CD14-positive monocyte (primary cell): ENCODE results near the gene TNFSF13B. TPM values are rescaled to one million over a fixed set of nuclear protein-coding genes. Genes with fewer than 3 reads are reported as not detected.
A peak's percentile ranks its signal among the peaks of the same experiment; 100 is the strongest.

Experiments
- DNase-seq, 3 donors: peaks; one replicate each; pipeline ENCODE4 v3.0.0-alpha.2; 2011 to 2022
- H2AFZ ChIP-seq: 2 replicates; pipeline ENCODE4 v1.6.0; 2012; ENCODE audit warnings: mild to moderate bottlenecking, low read depth, low read length, inconsistent platforms; ENCODE audit not compliant: insufficient read depth, poor library complexity, severe bottlenecking
- H3K27ac ChIP-seq, 2 donors: 1 replicate in 1 of 2; 2 replicates in 1 of 2; pipeline ENCODE4 v1.5.1; 2012 to 2013; ENCODE audit warnings: low read length in 2 of 2, control low read depth in 1 of 2, inconsistent platforms in 1 of 2, low read depth in 1 of 2, mild to moderate bottlenecking in 1 of 2
- H3K27me3 ChIP-seq, 2 donors: one replicate each; pipeline versions ENCODE4 v1.6.0 to v1.6.1; 2011 to 2013; ENCODE audit warnings: low read length in 2 of 2; ENCODE audit not compliant: control insufficient read depth in 2 of 2, insufficient read depth in 2 of 2
- H3K36me3 ChIP-seq, 2 donors: replicated peaks in 1 of 2; 1 replicate in 1 of 2; 2 replicates in 1 of 2; pipeline versions ENCODE4 v1.5.1 to v1.6.1; 2012 to 2013; ENCODE audit warnings: low read length in 2 of 2, control low read depth in 1 of 2, inconsistent platforms in 1 of 2, mild to moderate bottlenecking in 1 of 2; ENCODE audit not compliant: insufficient read depth in 2 of 2, control insufficient read depth in 1 of 2
- H3K4me1 ChIP-seq, 2 donors: 1 replicate in 1 of 2; 2 replicates in 1 of 2; pipeline versions ENCODE4 v1.5.1 to v1.6.1; 2012 to 2013; ENCODE audit warnings: low read length in 2 of 2, control low read depth in 1 of 2, inconsistent platforms in 1 of 2, mild to moderate bottlenecking in 1 of 2, moderate library complexity in 1 of 2; ENCODE audit not compliant: insufficient read depth in 2 of 2, control insufficient read depth in 1 of 2
- H3K4me2 ChIP-seq: replicated peaks from 2 replicates; pipeline ENCODE3; 2012; ENCODE audit warnings: low read length, moderate library complexity, mild to moderate bottlenecking; ENCODE audit not compliant: poor library complexity, severe bottlenecking; ENCODE audit errors: extremely low read depth
- H3K4me3 ChIP-seq, 3 experiments: fragments of 200-600 bp in 1 of 3; sonication (generic) in 1 of 3; replicated peaks in 1 of 3; 1 replicate in 2 of 3; 2 replicates in 1 of 3; pipeline ENCODE4 v1.5.1; 2011 to 2013; ENCODE audit warnings: low read length in 3 of 3, mild to moderate bottlenecking in 3 of 3, control low read depth in 2 of 3, low read depth in 2 of 3, inconsistent platforms in 1 of 3, moderate library complexity in 1 of 3
- H3K79me2 ChIP-seq: 2 replicates; pipeline ENCODE4 v1.6.0; 2012; ENCODE audit warnings: mild to moderate bottlenecking, control low read depth, inconsistent platforms, low read length, moderate library complexity; ENCODE audit not compliant: insufficient read depth
- H3K9ac ChIP-seq: 2 replicates; pipeline ENCODE4 v1.6.0; 2017; ENCODE audit warnings: low read length, mild to moderate bottlenecking; ENCODE audit not compliant: insufficient read depth, poor library complexity, severe bottlenecking
- H3K9me3 ChIP-seq, 2 donors: replicated peaks in 1 of 2; 1 replicate in 1 of 2; 2 replicates in 1 of 2; pipeline versions ENCODE4 v1.5.1 to v1.6.1; 2012 to 2013; ENCODE audit warnings: low read length in 2 of 2, control low read depth in 1 of 2; ENCODE audit not compliant: control insufficient read depth in 1 of 2, insufficient read depth in 1 of 2
- H4K20me1 ChIP-seq: 2 replicates; pipeline ENCODE4 v1.6.0; 2012; ENCODE audit warnings: mild to moderate bottlenecking, low read length, control low read depth, moderate library complexity; ENCODE audit not compliant: insufficient read depth
- H3K27ac Mint-ChIP-seq, 7 donors: one replicate each; pipeline ENCODE4 v1.8.0; 2020; ENCODE audit warnings: mild to moderate bottlenecking in 7 of 7, mixed read lengths in 7 of 7, moderate library complexity in 6 of 7, inconsistent platforms in 2 of 7
- H3K27me3 Mint-ChIP-seq, 3 donors: one replicate each; pipeline ENCODE4 v1.8.0; 2021 to 2022; ENCODE audit warnings: low read depth in 3 of 3, mild to moderate bottlenecking in 3 of 3, mixed read lengths in 3 of 3, moderate library complexity in 3 of 3, inconsistent platforms in 1 of 3
- H3K36me3 Mint-ChIP-seq, 2 donors: one replicate each; pipeline ENCODE4 v1.8.0; 2020; ENCODE audit warnings: mixed read lengths in 2 of 2, inconsistent platforms in 1 of 2, mild to moderate bottlenecking in 1 of 2
- H3K4me1 Mint-ChIP-seq: one replicate; pipeline ENCODE4 v1.8.0; 2020; ENCODE audit warnings: mild to moderate bottlenecking, mixed read lengths
- H3K4me3 Mint-ChIP-seq, 2 donors: one replicate each; pipeline ENCODE4 v1.8.0; 2020; ENCODE audit warnings: mild to moderate bottlenecking in 2 of 2, mixed read lengths in 2 of 2, moderate library complexity in 1 of 2
- H3K9me3 Mint-ChIP-seq, 7 donors: one replicate each; pipeline ENCODE4 v1.8.0; 2020 to 2022; ENCODE audit warnings: mixed read lengths in 7 of 7, mild to moderate bottlenecking in 6 of 7, moderate library complexity in 6 of 7, inconsistent platforms in 2 of 7
- WGBS: methylation state at CpG from one replicate; pipeline ENCODE4 v1.1.5; 2013; ENCODE audit warnings: missing lambda C conversion rate; ENCODE audit not compliant: insufficient coverage; 5-methylcytosine and 5-hydroxymethylcytosine counted together
- intact Hi-C, 2 donors: fragments of 100-400 bp; cut with micrococcal nuclease; formaldehyde crosslinking; loops; one replicate each; pipeline versions ENCODE4 v1.15.0 to v1.15.1; 2023
- polyA plus RNA-seq, 3 donors: library from polyadenylated mRNA; depleted of rRNA in 1 of 3; unstranded in 2 of 3; stranded (reverse) in 1 of 3; fragments of 300-500 nt in 2 of 3; fragments of >200 nt in 1 of 3; fragmentation: Illumina TruSeq in 2 of 3; gene quantifications; 1 replicate in 2 of 3; 2 replicates in 1 of 3; pipeline ENCODE4 v1.2.3, GENCODE V29; 2012 to 2021
- TF ChIP-seq, protein P1 (sequence below): fragments of 200-600 bp; IDR thresholded peaks from one replicate; pipeline ENCODE4 v1.8.0; 2022; ENCODE audit warnings: antibody characterized with exemption, mild to moderate bottlenecking

TNFSF13B gene
- polyA plus RNA-seq, 3 donors, result 117 to 587 (median 558) TPM

GRCh38 chr13:108278466-108278865 lies 8.9 kb downstream of the TNFSF13B start:
- no peaks in the 10 kb centered on the region for H3K27me3 ChIP-seq
- H3K9ac ChIP-seq, result no peak overlapping the region
- H2AFZ ChIP-seq, result no peak overlapping the region
- Mint-ChIP-seq H3K4me1 (peaks cover 52% of the 10 kb centered on the region), H3K36me3 (peaks cover 31 to 38% of the 10 kb centered on the region in 2 donors), H3K9me3 (peaks cover 0 to 9% (median 2%) of the 10 kb centered on the region in 7 donors), H3K27ac (peak overlapping the region; percentile 56 to 91 (median 86)), H3K4me3 (peak overlapping the region in 1 of 2 donors; percentile 40), H3K27me3 (no peaks in the 10 kb centered on the region)
- H3K4me1 ChIP-seq, result peaks cover 31 to 38% of the 10 kb centered on the region in 2 donors
- no CpG with 5 or more reads among the region's 1 CpG for WGBS
- no peaks in the 10 kb centered on the region for H3K9me3 ChIP-seq
- peak overlapping the region; percentile 47 to 72 for H3K27ac ChIP-seq
- no peak for DNase-seq
- H3K4me2 ChIP-seq, result no peak overlapping the region
- no peak overlapping the region for H3K4me3 ChIP-seq
- peaks cover 19 to 32% of the 10 kb centered on the region in 2 donors for H3K36me3 ChIP-seq
- intact Hi-C loops, result no loop called here
- peaks cover 95% of the 10 kb centered on the region for H3K79me2 ChIP-seq
- H4K20me1 ChIP-seq, result peaks cover 4% of the 10 kb centered on the region
- TF ChIP-seq, protein P1, sequence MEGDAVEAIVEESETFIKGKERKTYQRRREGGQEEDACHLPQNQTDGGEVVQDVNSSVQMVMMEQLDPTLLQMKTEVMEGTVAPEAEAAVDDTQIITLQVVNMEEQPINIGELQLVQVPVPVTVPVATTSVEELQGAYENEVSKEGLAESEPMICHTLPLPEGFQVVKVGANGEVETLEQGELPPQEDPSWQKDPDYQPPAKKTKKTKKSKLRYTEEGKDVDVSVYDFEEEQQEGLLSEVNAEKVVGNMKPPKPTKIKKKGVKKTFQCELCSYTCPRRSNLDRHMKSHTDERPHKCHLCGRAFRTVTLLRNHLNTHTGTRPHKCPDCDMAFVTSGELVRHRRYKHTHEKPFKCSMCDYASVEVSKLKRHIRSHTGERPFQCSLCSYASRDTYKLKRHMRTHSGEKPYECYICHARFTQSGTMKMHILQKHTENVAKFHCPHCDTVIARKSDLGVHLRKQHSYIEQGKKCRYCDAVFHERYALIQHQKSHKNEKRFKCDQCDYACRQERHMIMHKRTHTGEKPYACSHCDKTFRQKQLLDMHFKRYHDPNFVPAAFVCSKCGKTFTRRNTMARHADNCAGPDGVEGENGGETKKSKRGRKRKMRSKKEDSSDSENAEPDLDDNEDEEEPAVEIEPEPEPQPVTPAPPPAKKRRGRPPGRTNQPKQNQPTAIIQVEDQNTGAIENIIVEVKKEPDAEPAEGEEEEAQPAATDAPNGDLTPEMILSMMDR, result no peak

DNA sequence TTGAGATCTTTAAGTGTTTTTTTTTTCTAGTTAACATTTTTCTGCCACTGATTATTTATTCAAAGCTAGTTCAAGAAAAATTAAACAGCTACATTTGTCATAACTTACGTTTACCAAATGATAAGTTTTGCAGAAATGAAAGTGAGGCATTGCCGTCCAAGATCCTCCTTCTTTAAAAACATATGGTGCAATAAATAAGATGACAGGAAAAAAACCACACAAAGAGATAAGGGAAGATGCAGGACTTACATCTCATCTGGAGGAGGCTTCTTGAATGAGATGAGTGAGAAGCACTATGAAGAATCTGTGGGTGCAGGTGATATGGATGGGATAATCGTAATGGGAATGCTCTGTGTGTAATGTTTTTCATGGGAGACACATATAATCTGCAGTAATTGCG lies 12.4 kb downstream of the TNFSF13B start:
- peak overlapping the region in 2 of 3 experiments; percentile 22 to 47 for H3K4me3 ChIP-seq
- H3K36me3 ChIP-seq, result peaks cover 21 to 30% of the 10 kb centered on the region in 2 donors
- peaks cover 88% of the 10 kb centered on the region for H3K79me2 ChIP-seq
- H3K27me3 ChIP-seq, result no peaks in the 10 kb centered on the region
- WGBS, result no CpG with 5 or more reads among the region's 4 CpGs
- H3K4me1 ChIP-seq, result peaks cover 25 to 28% of the 10 kb centered on the region in 2 donors
- H3K27me3 Mint-ChIP-seq, result no peaks in the 10 kb centered on the region
- H3K36me3 Mint-ChIP-seq, result peaks cover 30 to 41% of the 10 kb centered on the region in 2 donors
- no peaks in the 10 kb centered on the region for H3K9me3 ChIP-seq
- intact Hi-C loops, result no loop called here
- peak overlapping the region in 1 of 2 donors; percentile 88 for H3K27ac ChIP-seq
- peak overlapping the region; percentile 65 to 80 for H3K4me3 Mint-ChIP-seq
- peak overlapping the region; percentile 57 for H2AFZ ChIP-seq
- peaks cover 0 to 9% (median 2%) of the 10 kb centered on the region in 7 donors for H3K9me3 Mint-ChIP-seq
- TF ChIP-seq, protein P1, result no peak
- DNase-seq, result peak; percentile 53 to 73 (median 64)
- peak overlapping the region; percentile 82 to 96 (median 93) for H3K27ac Mint-ChIP-seq
- no peak overlapping the region for H3K9ac ChIP-seq
- peak overlapping the region; percentile 45 for H3K4me2 ChIP-seq
- peaks cover 16% of the 10 kb centered on the region for H4K20me1 ChIP-seq
- H3K4me1 Mint-ChIP-seq, result peaks cover 36% of the 10 kb centered on the region
